Subcutaneous abdominal adipose tissue (tissue), 5 donors: ENCODE results near the gene SYNRG.
A peak's percentile ranks its signal among the peaks of the same experiment; 100 is the strongest.
"Not testable (repeated sequence)": the region's sequence is repeated elsewhere in the genome, so short reads cannot be mapped to it uniquely, and the experiment has no call there.

Source experiments
- H3K27ac ChIP-seq: one replicate; pipeline ENCODE4 v1.7.0; 2013; ENCODE audit warnings: low read depth, mild to moderate bottlenecking, inconsistent platforms, low read length, moderate library complexity
- H3K27me3 ChIP-seq, 5 donors: one replicate each; pipeline ENCODE4 v1.7.0; 2013; ENCODE audit warnings: low read length in 5 of 5, inconsistent platforms in 1 of 5; ENCODE audit not compliant: control insufficient read depth in 5 of 5, insufficient read depth in 4 of 5
- H3K36me3 ChIP-seq, 5 donors: one replicate each; pipeline ENCODE4 v1.7.0; 2013; ENCODE audit warnings: low read length in 5 of 5; ENCODE audit not compliant: control insufficient read depth in 5 of 5, insufficient read depth in 5 of 5
- H3K4me1 ChIP-seq, 5 donors: one replicate each; pipeline ENCODE4 v1.7.0; 2013; ENCODE audit warnings: low read length in 5 of 5, mild to moderate bottlenecking in 3 of 5, moderate library complexity in 1 of 5; ENCODE audit not compliant: control insufficient read depth in 5 of 5, insufficient read depth in 5 of 5
- H3K4me3 ChIP-seq, 5 donors: one replicate each; pipeline ENCODE4 v1.7.0; 2013; ENCODE audit warnings: low read length in 5 of 5, low read depth in 1 of 5
- H3K9ac ChIP-seq, 5 donors: one replicate each; pipeline ENCODE4 v1.7.0; 2013; ENCODE audit warnings: low read length in 5 of 5, mild to moderate bottlenecking in 4 of 5, moderate library complexity in 3 of 5
- H3K9me3 ChIP-seq, 5 donors: one replicate each; pipeline ENCODE4 v1.7.0; 2013; ENCODE audit warnings: low read length in 5 of 5; ENCODE audit not compliant: control insufficient read depth in 5 of 5
- donor health status: healthy.
- donor health status: healthy.
- donor health status: healthy.
- donor health status: healthy.
- donor health status: healthy.

Gene SYNRG

DNA sequence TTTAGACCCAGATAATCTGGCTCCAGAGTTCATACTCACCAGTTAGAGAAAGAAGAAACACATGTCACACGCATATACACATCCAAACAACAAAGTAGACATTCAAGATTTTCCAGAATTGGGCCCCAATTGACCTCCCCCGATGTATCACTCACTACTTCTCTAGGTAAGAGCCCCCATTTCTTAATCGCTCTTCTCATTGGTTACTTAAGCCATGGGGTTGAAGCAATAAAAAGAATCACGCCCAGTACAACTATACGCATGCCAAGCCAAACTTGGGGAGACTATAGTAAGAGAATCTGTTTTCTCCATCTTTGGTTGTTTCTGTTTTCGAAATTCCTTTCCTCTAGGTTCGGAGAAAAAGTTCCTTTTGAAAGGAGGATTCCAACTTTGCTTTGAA, 33.5 kb upstream of the SYNRG start:
- Histone ChIP-seq H3K27ac (peak overlapping the region; percentile 88), H3K9ac (peak overlapping the region; percentile 8 to 97 (median 94)), H3K36me3 (peaks cover 4 to 17% (median 5%) of the 10 kb centered on the region in 5 donors), H3K9me3 (no peaks in the 10 kb centered on the region), H3K27me3 (peaks cover 0 to 7% (median 0%) of the 10 kb centered on the region in 5 donors), H3K4me3 (peak overlapping the region; percentile 86 to 98 (median 91)), H3K4me1 (peaks cover 0 to 30% (median 21%) of the 10 kb centered on the region in 5 donors)

DNA sequence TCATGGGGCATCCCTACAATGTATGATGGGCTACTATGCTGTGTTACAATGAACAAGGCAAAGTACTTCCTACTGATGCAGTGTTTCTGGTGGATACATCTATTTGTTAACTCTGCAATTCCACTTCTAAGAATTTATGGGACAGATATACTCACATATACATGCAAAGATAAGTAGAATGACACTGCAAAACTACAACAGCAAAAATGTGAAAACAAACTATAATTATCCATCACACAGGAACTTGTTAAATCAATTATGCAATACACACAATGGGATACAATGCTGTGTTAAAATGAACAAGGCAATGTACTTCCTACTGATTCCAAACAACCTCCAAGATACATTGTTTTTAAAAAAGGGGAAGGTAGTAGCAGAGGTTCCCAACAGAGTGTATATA, 30.8 kb upstream of the SYNRG start:
- Histone ChIP-seq H3K36me3 (peaks cover 9 to 24% (median 17%) of the 10 kb centered on the region in 5 donors), H3K27me3 (no peaks in the 10 kb centered on the region), H3K4me3 (peak overlapping the region in 1 of 5 donors; percentile 1), H3K9ac (no peak overlapping the region), H3K9me3 (no peaks in the 10 kb centered on the region), H3K4me1 (peaks cover 0 to 30% (median 21%) of the 10 kb centered on the region in 5 donors), H3K27ac (no peak overlapping the region)

DNA sequence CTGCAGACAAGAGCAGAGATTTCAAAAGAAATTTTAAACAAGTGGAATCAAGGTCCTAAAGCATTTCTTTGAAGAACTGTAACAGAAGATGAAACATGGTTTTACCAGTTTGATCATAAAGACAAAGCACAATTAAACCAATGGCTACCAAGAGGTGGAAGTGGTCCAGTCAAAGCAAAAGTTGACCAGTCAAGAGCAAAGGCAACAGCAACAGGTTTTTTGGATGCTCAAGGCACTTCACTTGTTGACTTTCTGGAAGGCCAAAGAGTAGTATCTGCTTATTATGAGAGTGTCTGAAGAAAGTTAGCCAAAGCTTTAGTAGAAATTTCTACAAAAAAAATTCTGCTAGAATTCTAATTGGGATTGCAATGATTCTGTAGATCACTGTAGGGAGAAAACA, 28.7 kb upstream of the SYNRG start:
- no peak overlapping the region for H3K4me3 ChIP-seq
- no peak overlapping the region for H3K9ac ChIP-seq
- no peaks in the 10 kb centered on the region for H3K9me3 ChIP-seq
- H3K36me3 ChIP-seq: peaks cover 9 to 27% (median 17%) of the 10 kb centered on the region in 5 donors
- H3K4me1 ChIP-seq: peaks cover 0 to 20% (median 15%) of the 10 kb centered on the region in 5 donors
- H3K27me3 ChIP-seq: no peaks in the 10 kb centered on the region
- H3K27ac ChIP-seq: no peak overlapping the region

DNA sequence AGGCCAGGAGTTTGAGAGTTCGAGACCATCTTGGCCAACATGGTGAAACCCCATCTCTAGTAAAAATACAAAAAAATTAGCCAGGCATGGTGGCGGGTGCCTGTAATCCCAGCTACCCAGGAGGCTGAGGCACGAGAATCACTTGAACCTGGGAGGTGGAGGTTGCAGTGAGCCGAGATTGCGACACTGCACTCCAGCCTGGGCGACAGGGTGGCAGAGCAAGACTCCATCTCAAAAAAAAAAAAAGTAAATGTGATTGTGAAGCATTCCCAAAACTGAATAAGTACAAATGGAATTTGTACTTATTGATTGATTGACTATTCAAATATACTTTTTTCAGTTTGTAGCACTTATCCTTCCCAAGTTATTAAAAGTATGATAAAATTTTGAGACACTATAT, 7.2 kb upstream of the SYNRG start:
- H3K4me3 ChIP-seq, H3K9ac ChIP-seq, H3K27me3 ChIP-seq, H3K4me1 ChIP-seq, H3K9me3 ChIP-seq, H3K27ac ChIP-seq: not testable (repeated sequence)
- H3K36me3 ChIP-seq: peaks cover 44 to 83% (median 62%) of the 10 kb centered on the region in 5 donors

DNA sequence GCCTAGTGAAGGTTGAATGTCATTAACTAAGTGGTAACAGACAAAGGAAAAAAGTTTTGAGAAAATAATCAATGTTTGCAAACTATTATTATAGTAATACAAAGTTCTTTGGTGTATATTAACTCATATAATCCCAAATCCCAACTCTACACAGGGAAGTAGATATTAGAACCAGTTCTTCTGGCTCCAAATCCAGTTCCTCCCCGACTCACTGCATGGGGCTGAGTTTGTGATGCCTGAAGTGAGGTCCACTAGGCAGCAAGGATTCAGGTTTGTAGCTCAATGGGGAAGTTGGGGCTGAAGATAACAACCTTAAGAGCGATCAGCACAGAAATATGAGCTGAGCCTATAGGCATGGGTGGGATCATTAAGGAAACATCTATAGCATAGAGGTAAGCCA, 5.6 kb upstream of the SYNRG start:
- Histone ChIP-seq H3K9ac (no peak overlapping the region), H3K27me3 (no peaks in the 10 kb centered on the region), H3K9me3 (no peaks in the 10 kb centered on the region), H3K36me3 (peaks cover 28 to 67% (median 48%) of the 10 kb centered on the region in 5 donors), H3K4me3 (no peak overlapping the region), H3K4me1 (peaks cover 0 to 3% (median 2%) of the 10 kb centered on the region in 5 donors), H3K27ac (no peak overlapping the region)

DNA sequence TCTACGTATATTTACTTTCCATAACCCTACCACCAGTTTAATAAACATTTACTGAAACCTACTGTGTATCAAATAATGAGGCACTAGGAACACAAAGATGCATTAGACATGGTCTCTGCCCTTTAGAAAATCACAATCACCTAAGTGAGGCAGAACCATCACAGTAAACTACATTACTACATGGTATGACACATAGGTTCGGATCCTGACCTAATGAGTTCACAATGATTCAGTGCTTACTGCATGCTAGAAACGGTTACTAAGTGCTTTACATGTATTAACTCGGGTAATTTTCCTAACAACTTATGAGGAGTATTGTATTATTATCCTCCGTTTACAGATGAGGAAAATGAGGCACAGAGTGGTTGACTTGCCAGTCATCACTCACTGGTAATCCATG, 5.2 kb upstream of the SYNRG start:
- Histone ChIP-seq H3K27ac (no peak overlapping the region), H3K36me3 (peaks cover 25 to 62% (median 43%) of the 10 kb centered on the region in 5 donors), H3K9me3 (no peaks in the 10 kb centered on the region), H3K27me3 (no peaks in the 10 kb centered on the region), H3K4me1 (peaks cover 0 to 7% (median 5%) of the 10 kb centered on the region in 5 donors), H3K4me3 (no peak overlapping the region), H3K9ac (no peak overlapping the region)

DNA sequence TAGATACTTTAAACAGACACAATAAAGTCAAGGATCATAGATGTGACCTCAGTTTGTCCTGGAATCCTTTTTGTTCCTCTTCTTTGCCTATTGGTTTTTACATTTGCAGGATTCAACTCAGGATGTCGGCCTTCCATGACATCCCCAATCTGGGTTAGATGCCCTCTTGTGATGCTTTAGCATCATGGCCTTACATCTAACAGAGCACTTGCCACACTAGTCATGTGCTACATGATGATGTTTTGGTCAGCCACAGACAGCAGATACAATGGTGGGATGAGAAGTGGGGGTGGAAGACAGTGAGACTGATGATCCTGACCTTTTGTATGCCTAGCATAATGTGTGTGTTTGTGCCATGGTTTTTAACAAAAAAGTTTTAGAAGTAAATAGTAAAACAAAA, 1.8 kb upstream of the SYNRG start:
- Histone ChIP-seq H3K27me3 (no peaks in the 10 kb centered on the region), H3K27ac (no peak overlapping the region), H3K36me3 (peaks cover 14 to 35% (median 24%) of the 10 kb centered on the region in 5 donors), H3K9me3 (no peaks in the 10 kb centered on the region), H3K4me1 (peaks cover 0 to 19% (median 15%) of the 10 kb centered on the region in 5 donors), H3K9ac (no peak overlapping the region), H3K4me3 (no peak overlapping the region)

DNA sequence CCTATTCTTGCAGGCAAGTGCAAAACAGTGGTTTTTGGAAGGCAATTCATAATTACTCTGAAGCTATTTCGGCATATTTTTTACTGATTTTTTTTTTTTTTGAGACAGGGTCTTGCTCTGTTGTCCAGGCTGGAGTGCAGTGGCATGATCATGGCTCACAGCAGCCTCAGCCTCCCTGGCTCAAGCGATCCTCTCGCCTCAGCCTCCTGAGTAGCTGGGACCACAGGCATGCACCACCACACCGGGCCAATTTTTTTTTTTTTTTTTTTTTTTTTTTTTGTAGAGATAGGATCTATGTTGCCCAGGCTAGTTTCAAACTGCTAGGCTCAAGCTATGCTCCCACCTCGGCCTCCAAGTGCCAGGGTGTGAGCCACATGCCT, 813 bp upstream of the SYNRG start:
- Histone ChIP-seq H3K4me1 (peaks cover 0 to 23% (median 18%) of the 10 kb centered on the region in 5 donors), H3K36me3 (peaks cover 9 to 27% (median 17%) of the 10 kb centered on the region in 5 donors), H3K4me3 (peak overlapping the region; percentile 85 to 94 (median 90)), H3K9ac (peak overlapping the region; percentile 11 to 92 (median 87)), H3K27ac (peak overlapping the region; percentile 84)
- H3K9me3 ChIP-seq, H3K27me3 ChIP-seq: not testable (repeated sequence)

DNA sequence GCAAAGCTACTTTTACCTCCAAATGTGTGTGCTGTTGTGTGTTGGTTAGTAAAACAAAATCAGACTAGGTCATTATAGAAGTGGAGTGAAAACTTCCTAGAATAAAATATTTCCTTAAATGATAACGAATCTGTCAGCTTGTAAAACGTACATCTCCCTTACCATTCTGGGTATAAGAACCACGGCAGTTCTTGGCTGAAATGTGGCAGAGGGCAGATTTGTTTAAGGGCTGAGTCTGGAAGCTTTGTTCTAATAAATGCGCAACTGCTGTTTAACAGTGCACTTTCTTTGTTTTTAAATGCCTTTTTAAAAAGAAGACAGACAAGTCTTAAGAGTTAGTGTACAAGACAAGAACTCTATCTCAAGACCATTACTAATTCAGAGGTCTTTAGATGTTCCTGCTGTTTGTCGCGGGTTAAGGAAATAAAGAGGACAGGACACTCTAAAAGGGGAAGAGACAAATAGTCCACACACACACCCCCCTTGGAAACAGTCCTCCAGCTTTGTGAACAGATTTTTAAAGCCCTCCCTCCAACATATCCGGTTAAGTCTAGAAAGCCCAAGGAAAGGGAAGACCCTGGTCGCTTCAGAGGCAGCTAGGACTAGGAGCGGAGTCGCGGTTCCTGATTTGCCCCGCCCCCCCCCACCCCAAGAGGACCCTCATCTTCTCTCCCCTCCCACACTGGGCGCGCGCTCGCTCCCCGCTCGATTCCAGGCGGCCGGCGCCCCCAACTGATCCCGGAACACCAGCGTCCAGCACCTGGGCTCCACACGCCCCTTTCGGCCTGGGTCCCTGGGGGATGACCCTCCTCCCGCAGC, 658 bp downstream of the SYNRG start:
- H3K9ac ChIP-seq: peak overlapping the region; percentile 30 to 91 (median 80)
- H3K27ac ChIP-seq: peak overlapping the region; percentile 84
- peak overlapping the region; percentile 85 to 94 (median 90) for H3K4me3 ChIP-seq
- no peaks in the 10 kb centered on the region for H3K9me3 ChIP-seq
- peaks cover 0 to 30% (median 26%) of the 10 kb centered on the region in 5 donors for H3K4me1 ChIP-seq
- peaks cover 0 to 13% (median 8%) of the 10 kb centered on the region in 5 donors for H3K36me3 ChIP-seq
- no peaks in the 10 kb centered on the region for H3K27me3 ChIP-seq

DNA sequence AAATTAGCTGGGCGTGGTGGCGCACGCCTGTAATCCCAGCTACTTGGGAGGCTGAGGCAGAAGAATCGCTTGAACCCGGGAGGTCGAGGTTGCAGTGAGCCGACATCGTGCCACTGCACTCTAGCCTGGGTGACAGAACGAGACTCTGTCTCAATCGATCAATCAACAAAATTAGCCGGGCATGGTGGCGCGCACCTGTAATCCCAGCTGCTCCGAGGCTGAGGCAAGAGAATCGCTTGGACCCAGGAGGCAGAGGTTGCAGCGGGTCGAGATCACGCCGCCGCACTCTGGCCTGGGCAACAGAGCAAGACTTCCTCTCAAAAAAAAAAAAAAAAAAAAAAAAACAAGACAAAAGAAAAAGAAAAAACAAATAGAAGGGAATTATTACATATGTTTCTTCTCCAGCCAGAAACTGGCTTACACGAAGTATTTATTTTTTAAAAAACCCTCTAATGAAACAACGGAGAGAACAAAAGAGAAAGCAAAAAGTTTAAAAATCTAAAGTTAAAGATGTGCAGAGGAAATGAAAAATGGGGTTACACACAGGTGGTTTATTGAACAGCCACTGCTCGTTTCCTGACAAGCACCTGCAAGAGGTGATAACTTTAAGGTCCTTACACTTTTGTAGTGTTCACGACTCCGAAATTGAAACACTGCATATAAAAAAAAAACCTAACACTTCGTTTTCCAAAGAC, 1.4 kb downstream of the SYNRG start:
- H3K36me3 ChIP-seq: peaks cover 0 to 6% (median 5%) of the 10 kb centered on the region in 5 donors
- peaks cover 0 to 30% (median 26%) of the 10 kb centered on the region in 5 donors for H3K4me1 ChIP-seq
- peak overlapping the region; percentile 84 for H3K27ac ChIP-seq
- peak overlapping the region; percentile 30 to 91 (median 80) for H3K9ac ChIP-seq
- peak overlapping the region; percentile 85 to 94 (median 90) for H3K4me3 ChIP-seq
- H3K9me3 ChIP-seq: no peaks in the 10 kb centered on the region
- no peaks in the 10 kb centered on the region for H3K27me3 ChIP-seq
